CD4-positive, CD25-positive, alpha-beta regulatory T cell (primary cell): ENCODE results near the gene S1PR4. TPM values are rescaled to one million over a fixed set of nuclear protein-coding genes. Genes with fewer than 3 reads are reported as not detected.
A peak's percentile ranks its signal among the peaks of the same experiment; 100 is the strongest.
"Not testable (repeated sequence)": the region's sequence is repeated elsewhere in the genome, so short reads cannot be mapped to it uniquely, and the experiment has no call there.

Experiments
- ATAC-seq, 2 donors: fragments of 150-1000 bp; cut with Tn5 transposase; one replicate each; pipeline ENCODE4 v1.10.0; 2021; ENCODE audit warnings: low read depth in 2 of 2, moderate number of reproducible peaks in 2 of 2, moderate library complexity in 1 of 2
- DNase-seq, 3 donors: peaks; one replicate each; pipeline versions ENCODE4 v3.0.0 to v3.0.0-alpha.2; 2012 to 2022; ENCODE audit warnings: mixed read lengths in 1 of 3
- H3K27ac ChIP-seq: one replicate; pipeline ENCODE4 v1.7.0; 2013; ENCODE audit warnings: mild to moderate bottlenecking, low read length; ENCODE audit not compliant: insufficient read depth, poor library complexity, severe bottlenecking
- H3K27me3 ChIP-seq: one replicate; pipeline ENCODE4 v1.7.0; 2013; ENCODE audit warnings: low read length; ENCODE audit not compliant: control insufficient read depth, insufficient read depth
- H3K36me3 ChIP-seq: one replicate; pipeline ENCODE4 v1.7.0; 2013; ENCODE audit warnings: mild to moderate bottlenecking, low read length, moderate library complexity; ENCODE audit not compliant: control insufficient read depth, insufficient read depth
- H3K4me1 ChIP-seq: 2 replicates; pipeline ENCODE4 v1.7.0; 2013; ENCODE audit warnings: mild to moderate bottlenecking, low read length; ENCODE audit not compliant: insufficient read depth, control insufficient read depth, poor library complexity, severe bottlenecking
- H3K4me3 ChIP-seq: one replicate; pipeline ENCODE4 v1.7.0; 2013; ENCODE audit warnings: low read depth, mild to moderate bottlenecking, low read length, moderate library complexity
- H3K9me3 ChIP-seq, 2 experiments: 1 replicate in 1 of 2; 2 replicates in 1 of 2; pipeline ENCODE4 v1.7.0; 2013; ENCODE audit warnings: low read length in 2 of 2, mild to moderate bottlenecking in 1 of 2, moderate library complexity in 1 of 2; ENCODE audit not compliant: control insufficient read depth in 2 of 2
- H3K27ac Mint-ChIP-seq, 3 donors: one replicate each; pipeline ENCODE4 v1.8.0; 2020 to 2022; ENCODE audit warnings: mild to moderate bottlenecking in 3 of 3, mixed read lengths in 3 of 3, moderate library complexity in 2 of 3
- H3K27me3 Mint-ChIP-seq: one replicate; pipeline ENCODE4 v1.8.0; 2022; ENCODE audit warnings: mild to moderate bottlenecking, mixed read lengths
- H3K36me3 Mint-ChIP-seq: one replicate; pipeline ENCODE4 v1.8.0; 2020; ENCODE audit warnings: mixed read lengths
- H3K4me1 Mint-ChIP-seq, 4 donors: one replicate each; pipeline ENCODE4 v1.8.0; 2020 to 2022; ENCODE audit warnings: mixed read lengths in 4 of 4, mild to moderate bottlenecking in 1 of 4
- H3K4me3 Mint-ChIP-seq, 4 donors: one replicate each; pipeline ENCODE4 v1.8.0; 2020 to 2022; ENCODE audit warnings: mild to moderate bottlenecking in 4 of 4, mixed read lengths in 4 of 4, moderate library complexity in 3 of 4
- H3K9me3 Mint-ChIP-seq, 7 donors: one replicate each; pipeline ENCODE4 v1.8.0; 2020 to 2022; ENCODE audit warnings: mixed read lengths in 7 of 7, mild to moderate bottlenecking in 3 of 7, moderate library complexity in 2 of 7
- polyA plus RNA-seq, 4 donors: library from polyadenylated mRNA; unstranded; fragments of 300-500 nt; fragmentation: Illumina TruSeq; gene quantifications; one replicate each; pipeline ENCODE4 v1.2.3, GENCODE V29; 2021
- total RNA-seq: library from RNA; stranded (reverse); gene quantifications from one replicate; pipeline ENCODE4 v1.2.3, GENCODE V29; 2022

Gene S1PR4
- total and polyA plus RNA-seq, 5 donors from 2014 or later: 159 to 902 (median 715) TPM

DNA sequence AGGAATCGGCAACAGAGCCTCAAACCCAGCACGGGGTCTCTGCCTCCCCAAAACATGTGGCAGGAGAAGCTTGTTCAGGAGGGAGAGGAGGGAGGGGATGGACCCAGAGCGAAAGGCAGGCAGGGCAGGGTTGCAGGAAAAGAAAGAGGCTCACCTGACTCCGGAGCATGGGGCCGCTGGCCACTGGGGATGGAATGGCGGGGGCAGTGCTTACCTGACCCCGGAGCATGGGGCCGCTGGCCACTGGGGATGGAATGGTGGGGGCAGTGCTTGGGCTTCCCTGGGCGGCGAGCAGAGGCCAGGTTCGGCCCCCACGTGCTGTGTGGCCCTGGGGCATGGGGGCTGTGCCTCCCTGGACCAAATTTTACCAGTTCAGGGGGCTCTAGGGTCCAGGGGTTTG lies 32.6 kb downstream of the S1PR4 start:
- Histone ChIP-seq H3K27me3 (no peaks in the 10 kb centered on the region), H3K4me1 (no peaks in the 10 kb centered on the region), H3K36me3 (peaks cover 9% of the 10 kb centered on the region), H3K9me3 (no peaks in the 10 kb centered on the region), H3K27ac (no peak overlapping the region), H3K4me3 (no peak overlapping the region)
- DNase-seq (no peak), ATAC-seq (no peak)
- Mint-ChIP-seq H3K4me1 (peaks cover 0 to 3% (median 0%) of the 10 kb centered on the region in 4 donors), H3K4me3 (no peak overlapping the region), H3K9me3 (peaks cover 0 to 2% (median 0%) of the 10 kb centered on the region in 7 donors), H3K36me3 (no peaks in the 10 kb centered on the region), H3K27me3 (peaks cover 5% of the 10 kb centered on the region), H3K27ac (no peak overlapping the region)

DNA sequence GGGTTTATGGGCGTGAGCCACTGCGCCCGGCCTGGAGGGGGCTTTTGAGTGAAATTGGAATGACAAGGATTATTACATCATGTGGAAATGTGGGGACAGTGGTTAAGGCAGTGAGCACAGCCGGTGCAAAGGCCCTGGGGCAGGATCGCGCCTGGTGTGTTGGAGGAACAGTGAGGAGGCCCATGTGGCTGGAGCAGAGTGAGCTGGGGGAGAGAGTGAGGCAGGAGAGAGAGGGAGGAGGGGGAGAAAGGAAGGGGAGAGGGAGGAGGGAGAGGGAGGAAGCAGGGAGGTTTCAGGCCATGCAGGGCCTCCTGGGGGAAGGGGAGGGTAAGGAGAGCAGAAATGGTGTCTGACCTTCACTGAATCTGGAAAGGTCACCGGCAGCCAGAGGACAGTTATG lies 34.6 kb downstream of the S1PR4 start:
- H3K4me3 Mint-ChIP-seq: no peak overlapping the region
- H3K27ac ChIP-seq: no peak overlapping the region
- no peaks in the 10 kb centered on the region for H3K27me3 ChIP-seq
- H3K4me1 ChIP-seq: no peaks in the 10 kb centered on the region
- no peaks in the 10 kb centered on the region for H3K9me3 ChIP-seq
- ATAC-seq (no peak), DNase-seq (no peak)
- H3K4me1 Mint-ChIP-seq: peaks cover 0 to 3% (median 0%) of the 10 kb centered on the region in 4 donors
- H3K36me3 Mint-ChIP-seq: no peaks in the 10 kb centered on the region
- H3K27ac Mint-ChIP-seq: no peak overlapping the region
- peaks cover 0 to 2% (median 0%) of the 10 kb centered on the region in 7 donors for H3K9me3 Mint-ChIP-seq
- H3K36me3 ChIP-seq: peaks cover under 1% of the 10 kb centered on the region
- no peak overlapping the region for H3K4me3 ChIP-seq
- H3K27me3 Mint-ChIP-seq: peaks cover 5% of the 10 kb centered on the region

DNA sequence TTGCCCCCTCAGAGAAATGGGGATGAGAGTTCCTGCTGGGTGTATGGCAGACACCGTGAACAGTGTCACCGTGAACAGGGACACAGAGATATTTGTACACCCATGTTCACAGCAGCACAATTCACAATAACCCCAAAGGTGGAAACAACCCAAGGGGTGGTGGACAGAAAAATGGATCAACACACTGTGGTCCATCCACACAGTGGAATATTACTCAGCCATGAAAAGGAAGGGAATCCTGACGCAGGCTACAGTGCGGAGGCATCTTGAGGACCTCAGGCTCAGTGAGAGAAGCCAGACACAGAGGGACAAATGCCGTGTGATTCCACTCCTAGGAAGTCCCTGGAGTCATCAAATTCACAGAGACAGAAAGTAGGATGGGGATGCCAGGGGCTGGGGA lies 38.3 kb downstream of the S1PR4 start:
- Histone ChIP-seq H3K27ac (no peak overlapping the region), H3K36me3 (no peaks in the 10 kb centered on the region), H3K27me3 (no peaks in the 10 kb centered on the region), H3K9me3 (no peaks in the 10 kb centered on the region), H3K4me3 (no peak overlapping the region), H3K4me1 (no peaks in the 10 kb centered on the region)
- no peak overlapping the region for H3K4me3 Mint-ChIP-seq
- H3K9me3 Mint-ChIP-seq: peaks cover 0 to 2% (median 0%) of the 10 kb centered on the region in 7 donors
- no peak overlapping the region for H3K27ac Mint-ChIP-seq
- peaks cover 5% of the 10 kb centered on the region for H3K27me3 Mint-ChIP-seq
- DNase-seq: no peak
- no peaks in the 10 kb centered on the region for H3K36me3 Mint-ChIP-seq
- no peaks in the 10 kb centered on the region for H3K4me1 Mint-ChIP-seq
- ATAC-seq: no peak

DNA sequence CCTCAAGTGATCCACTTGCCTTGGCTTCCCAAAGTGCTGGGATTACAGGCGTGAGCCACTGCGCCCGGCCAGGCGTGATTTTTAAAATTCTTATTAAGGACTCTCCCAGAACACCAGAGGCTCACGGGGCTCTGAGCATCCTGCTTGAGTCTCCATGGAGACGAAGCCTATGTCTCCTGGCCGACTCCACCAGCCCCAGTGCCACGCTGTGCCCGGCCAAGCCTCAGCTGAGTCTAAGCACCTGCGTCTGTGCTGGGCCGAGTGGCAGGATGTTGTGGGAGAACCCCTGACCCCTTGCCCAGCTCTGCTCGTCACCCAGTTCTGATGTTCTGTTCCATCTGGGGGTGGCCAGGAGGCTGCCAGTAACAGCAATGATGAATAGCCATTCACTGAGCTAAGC lies 42.0 kb downstream of the S1PR4 start:
- H3K27me3 ChIP-seq: no peaks in the 10 kb centered on the region
- no peak overlapping the region for H3K27ac ChIP-seq
- H3K36me3 Mint-ChIP-seq: no peaks in the 10 kb centered on the region
- no peak for DNase-seq
- no peaks in the 10 kb centered on the region for H3K4me1 Mint-ChIP-seq
- H3K4me1 ChIP-seq: peaks cover 3% of the 10 kb centered on the region
- H3K27ac Mint-ChIP-seq: peak overlapping the region in 1 of 3 donors; percentile 9
- ATAC-seq: no peak
- peaks cover 0 to 2% (median 0%) of the 10 kb centered on the region in 7 donors for H3K9me3 Mint-ChIP-seq
- H3K4me3 ChIP-seq: no peak overlapping the region
- H3K36me3 ChIP-seq: no peaks in the 10 kb centered on the region
- H3K4me3 Mint-ChIP-seq: no peak overlapping the region
- H3K27me3 Mint-ChIP-seq: peaks cover 5% of the 10 kb centered on the region
- no peaks in the 10 kb centered on the region for H3K9me3 ChIP-seq

DNA sequence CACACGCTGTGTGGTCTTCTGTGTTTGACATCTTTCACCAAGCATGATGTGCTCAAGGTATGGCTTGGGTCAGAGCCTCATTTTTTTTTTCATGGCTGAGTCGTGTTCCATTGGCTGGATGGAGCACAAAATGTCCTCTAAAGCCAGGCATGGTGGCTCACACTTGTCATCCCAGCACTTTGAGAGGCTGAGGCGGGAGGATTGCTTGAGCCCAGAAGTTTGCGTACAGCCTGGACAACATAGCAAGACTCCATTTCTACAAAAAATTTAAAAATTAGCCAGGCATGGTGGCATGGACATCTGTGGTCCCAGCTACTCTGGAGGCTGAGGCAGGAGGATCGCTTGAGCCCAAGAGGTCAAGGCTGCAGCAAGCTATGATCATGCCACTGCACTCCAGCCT lies 43.0 kb downstream of the S1PR4 start:
- DNase-seq, H3K4me1 Mint-ChIP-seq, H3K9me3 ChIP-seq, H3K27ac ChIP-seq, H3K36me3 Mint-ChIP-seq, ATAC-seq, H3K27ac Mint-ChIP-seq, H3K27me3 ChIP-seq, H3K4me3 Mint-ChIP-seq, H3K4me3 ChIP-seq, H3K4me1 ChIP-seq, H3K36me3 ChIP-seq, H3K9me3 Mint-ChIP-seq: not testable (repeated sequence)
- peaks cover 10% of the 10 kb centered on the region for H3K27me3 Mint-ChIP-seq

DNA sequence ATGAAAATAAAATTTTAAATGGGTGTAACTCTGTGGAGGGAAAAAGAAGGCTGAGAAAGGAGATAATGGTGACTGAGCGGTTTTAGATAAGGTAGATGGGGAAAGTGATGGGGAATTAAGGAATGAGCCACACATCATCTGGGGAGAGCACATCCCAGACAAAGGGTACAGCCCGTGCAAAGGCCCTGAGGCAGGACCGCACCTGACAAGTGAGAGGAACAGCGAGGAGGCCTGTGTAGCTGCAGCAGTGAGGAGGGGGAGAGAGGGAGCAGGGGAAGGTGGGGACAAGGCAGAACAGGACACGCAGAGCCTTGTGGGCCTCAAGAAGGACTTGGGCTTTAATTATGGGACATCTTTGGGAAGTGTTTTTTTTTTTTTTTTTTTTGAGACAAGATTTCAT lies 44.1 kb downstream of the S1PR4 start:
- H3K4me1 ChIP-seq: peaks cover 3% of the 10 kb centered on the region
- no peak overlapping the region for H3K27ac ChIP-seq
- no peak overlapping the region for H3K4me3 ChIP-seq
- ATAC-seq (no peak), DNase-seq (no peak)
- peaks cover 0 to 2% (median 0%) of the 10 kb centered on the region in 7 donors for H3K9me3 Mint-ChIP-seq
- H3K27me3 ChIP-seq: no peaks in the 10 kb centered on the region
- H3K27me3 Mint-ChIP-seq: peaks cover 20% of the 10 kb centered on the region
- H3K36me3 Mint-ChIP-seq: no peaks in the 10 kb centered on the region
- no peak overlapping the region for H3K27ac Mint-ChIP-seq
- H3K4me3 Mint-ChIP-seq: no peak overlapping the region
- peaks cover 0 to 2% (median 0%) of the 10 kb centered on the region in 4 donors for H3K4me1 Mint-ChIP-seq
- H3K36me3 ChIP-seq: no peaks in the 10 kb centered on the region
- H3K9me3 ChIP-seq: no peaks in the 10 kb centered on the region

DNA sequence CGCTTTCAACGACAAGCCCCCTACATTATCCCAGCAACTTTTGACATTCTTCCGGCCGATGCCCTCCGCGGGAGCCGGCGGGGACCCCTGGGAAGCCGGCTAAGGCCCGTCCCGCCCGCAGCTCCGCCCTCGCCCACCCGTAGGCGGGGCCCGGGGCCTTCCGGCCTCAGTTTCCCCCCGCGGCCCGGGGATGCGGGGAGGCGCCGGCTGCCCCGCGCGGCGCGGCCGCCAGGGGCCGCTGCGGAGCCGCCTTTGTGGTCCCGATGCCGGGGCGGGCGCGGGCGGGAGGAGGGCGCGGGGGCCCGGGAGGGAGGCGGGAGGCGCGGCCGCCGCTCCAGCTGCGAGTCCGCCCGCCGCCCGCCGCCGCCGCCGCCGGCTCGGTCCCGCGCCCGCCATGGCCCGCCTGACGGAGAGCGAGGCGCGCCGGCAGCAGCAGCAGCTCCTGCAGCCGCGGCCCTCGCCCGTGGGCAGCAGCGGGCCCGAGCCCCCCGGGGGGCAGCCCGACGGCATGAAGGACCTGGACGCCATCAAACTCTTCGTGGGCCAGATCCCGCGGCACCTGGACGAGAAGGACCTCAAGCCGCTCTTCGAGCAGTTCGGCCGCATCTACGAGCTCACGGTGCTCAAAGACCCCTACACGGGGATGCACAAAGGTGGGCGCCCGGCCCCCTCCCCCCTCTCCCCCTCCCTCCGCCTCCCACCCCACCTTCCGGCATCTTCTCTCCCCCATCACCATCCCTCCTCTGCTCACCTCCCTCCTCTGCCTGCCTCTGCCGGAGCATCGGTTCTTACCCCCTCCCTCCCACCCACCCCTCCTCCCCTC lies 46.0 kb downstream of the S1PR4 start, which contains the start of gene CELF5:
TSS of gene CELF5 (plus strand) at position 316 of the 823 bp plus-strand sequence. CDS start at position 395, 79 bp downstream.
- no peaks in the 10 kb centered on the region for H3K27me3 ChIP-seq
- H3K27ac ChIP-seq: no peak within 1 kb of the TSS
- DNase-seq (peak; percentile 31 to 50 (median 39)), ATAC-seq (peak; percentile 55 to 64)
- H3K4me3 ChIP-seq: no peak within 1 kb of the TSS
- peaks cover 24% of the 10 kb centered on the region for H3K27me3 Mint-ChIP-seq
- H3K36me3 ChIP-seq: no peaks in the 10 kb centered on the region
- peaks cover 0 to 2% (median 0%) of the 10 kb centered on the region in 4 donors for H3K4me1 Mint-ChIP-seq
- no peaks in the 10 kb centered on the region for H3K9me3 ChIP-seq
- H3K36me3 Mint-ChIP-seq: no peaks in the 10 kb centered on the region
- peak within 1 kb of the TSS in 2 of 4 donors; percentile 17 to 29 for H3K4me3 Mint-ChIP-seq
- H3K9me3 Mint-ChIP-seq: no peaks in the 10 kb centered on the region
- no peak within 1 kb of the TSS for H3K27ac Mint-ChIP-seq
- H3K4me1 ChIP-seq: peaks cover 3% of the 10 kb centered on the region

DNA sequence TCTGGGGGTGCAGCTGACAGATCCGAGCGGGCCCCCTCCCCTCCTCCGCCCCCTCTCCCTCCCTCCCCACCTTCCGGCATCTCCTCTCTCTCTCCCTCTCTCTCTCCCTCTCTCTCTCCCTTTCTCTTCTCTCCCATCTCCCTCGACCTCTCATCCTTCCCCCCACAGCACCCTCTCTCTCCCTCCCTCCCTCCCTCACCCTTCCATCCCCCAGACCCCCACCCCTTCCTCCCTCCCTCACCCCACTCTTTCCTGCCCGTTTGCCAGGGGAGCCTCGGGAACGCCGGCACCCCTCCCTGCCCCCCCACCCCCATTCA lies 46.6 kb downstream of the S1PR4 start:
- Histone ChIP-seq H3K9me3 (no peaks in the 10 kb centered on the region), H3K4me1 (peaks cover 3% of the 10 kb centered on the region), H3K27me3 (no peaks in the 10 kb centered on the region), H3K27ac (no peak overlapping the region), H3K4me3 (no peak overlapping the region), H3K36me3 (no peaks in the 10 kb centered on the region)
- peaks cover 23% of the 10 kb centered on the region for H3K27me3 Mint-ChIP-seq
- H3K27ac Mint-ChIP-seq: no peak overlapping the region
- peaks cover 0 to 2% (median 0%) of the 10 kb centered on the region in 4 donors for H3K4me1 Mint-ChIP-seq
- ATAC-seq: no peak
- H3K36me3 Mint-ChIP-seq: no peaks in the 10 kb centered on the region
- H3K9me3 Mint-ChIP-seq: no peaks in the 10 kb centered on the region
- no peak for DNase-seq
- no peak overlapping the region for H3K4me3 Mint-ChIP-seq
